ENCODE results near the gene DCUN1D4. TPM values are rescaled to one million over a fixed set of nuclear protein-coding genes. Genes with fewer than 3 reads are reported as not detected.

The DCUN1D4 gene
- total RNA-seq = 10 to 100 TPM; 46.9 to 48.7 TPM

GRCh38 chr4:51842554-51843308 is at the start of gene DCUN1D4:
Gene DCUN1D4, plus strand, starts transcription at chr4:51843153. Its CDS starts 90 bp downstream, at chr4:51843243.
- DNase-seq (ENCODE audit: low spot score in 2 of 2) = peak; percentile 97 to 99
- Mint-ChIP-seq H3K36me3 (peaks cover 0 to 12% of the 10 kb centered on the region in 2 donors), H3K27ac (peak within 1 kb of the TSS; percentile 89 to 95), H3K9me3 (no peaks in the 10 kb centered on the region)
- ATAC-seq = peak; percentile 89 to 94

GRCh38 chr4:51820443-51821234 is 22.3 kb upstream of the DCUN1D4 start:
- peaks cover 19 to 37% of the 10 kb centered on the region in 2 donors for H3K36me3 Mint-ChIP-seq
- H3K9me3 Mint-ChIP-seq = peaks cover 12 to 27% of the 10 kb centered on the region in 2 donors

GRCh38 chr4:51825341-51825740 is 17.6 kb upstream of the DCUN1D4 start:
- no peak for ATAC-seq
- H3K36me3 Mint-ChIP-seq = peaks cover 7 to 19% of the 10 kb centered on the region in 2 donors
- H3K9me3 Mint-ChIP-seq = peaks cover 0 to 11% of the 10 kb centered on the region in 2 donors
- H3K27ac Mint-ChIP-seq = no peak overlapping the region
- DNase-seq (ENCODE audit: low spot score in 2 of 2) = no peak

More at GRCh38 chr4:51820443-51821234, 22.3 kb upstream of the DCUN1D4 start:
- no peak for DNase-seq (ENCODE audit: low spot score in 2 of 2)
- ATAC-seq = no peak
- no peak overlapping the region for H3K27ac Mint-ChIP-seq

- DNase-seq (ENCODE audit: low spot score in 2 of 2) (no peak), ATAC-seq (no peak)
- no peak overlapping the region for H3K27ac Mint-ChIP-seq
- H3K9me3 Mint-ChIP-seq = no peaks in the 10 kb centered on the region
- H3K36me3 Mint-ChIP-seq = no peaks in the 10 kb centered on the region
These were observed 12.7 kb upstream of the DCUN1D4 start for GRCh38 chr4:51830156-51830720.

- ATAC-seq (peak; percentile 61 to 70), DNase-seq (ENCODE audit: low spot score in 2 of 2) (peak; percentile 58 to 59)
- H3K9me3 Mint-ChIP-seq = no peaks in the 10 kb centered on the region
- no peaks in the 10 kb centered on the region for H3K36me3 Mint-ChIP-seq
- no peak overlapping the region for H3K27ac Mint-ChIP-seq
These were observed 11.8 kb upstream of the DCUN1D4 start for GRCh38 chr4:51831133-51831532.

GRCh38 chr4:51833236-51833635 is 9.7 kb upstream of the DCUN1D4 start:
- Mint-ChIP-seq H3K9me3 (no peaks in the 10 kb centered on the region), H3K27ac (no peak overlapping the region), H3K36me3 (no peaks in the 10 kb centered on the region)
- DNase-seq (ENCODE audit: low spot score in 2 of 2) = no peak
- no peak for ATAC-seq

- Mint-ChIP-seq H3K36me3 (no peaks in the 10 kb centered on the region), H3K27ac (no peak overlapping the region)
- ATAC-seq = no peak
These were observed 7.9 kb upstream of the DCUN1D4 start for GRCh38 chr4:51835079-51835478.

GRCh38 chr4:51835855-51836254 is 7.1 kb upstream of the DCUN1D4 start:
- no peaks in the 10 kb centered on the region for H3K9me3 Mint-ChIP-seq
- DNase-seq (ENCODE audit: low spot score in 2 of 2) = no peak
- no peak overlapping the region for H3K27ac Mint-ChIP-seq

More at GRCh38 chr4:51835079-51835478, 7.9 kb upstream of the DCUN1D4 start:
- no peak for DNase-seq (ENCODE audit: low spot score in 2 of 2)
- H3K9me3 Mint-ChIP-seq = no peaks in the 10 kb centered on the region

GRCh38 chr4:51836549-51836948 is 6.4 kb upstream of the DCUN1D4 start:
- peak in 1 of 2 donors; percentile 20 for ATAC-seq
- no peak overlapping the region for H3K27ac Mint-ChIP-seq
- DNase-seq (ENCODE audit: low spot score in 2 of 2) = no peak
- H3K36me3 Mint-ChIP-seq = no peaks in the 10 kb centered on the region
- no peaks in the 10 kb centered on the region for H3K9me3 Mint-ChIP-seq

More at GRCh38 chr4:51835855-51836254, 7.1 kb upstream of the DCUN1D4 start:
- ATAC-seq = no peak
- no peaks in the 10 kb centered on the region for H3K36me3 Mint-ChIP-seq

GRCh38 chr4:51840781-51841180 is 2.2 kb upstream of the DCUN1D4 start:
- ATAC-seq (no peak), DNase-seq (ENCODE audit: low spot score in 2 of 2) (no peak)
- no peaks in the 10 kb centered on the region for H3K9me3 Mint-ChIP-seq
- H3K27ac Mint-ChIP-seq = no peak overlapping the region
- peaks cover 0 to 12% of the 10 kb centered on the region in 2 donors for H3K36me3 Mint-ChIP-seq

GRCh38 chr4:51842167-51842553 is 793 bp upstream of the DCUN1D4 start:
- no peak for ATAC-seq
- Mint-ChIP-seq H3K9me3 (no peaks in the 10 kb centered on the region), H3K36me3 (peaks cover 0 to 12% of the 10 kb centered on the region in 2 donors), H3K27ac (peak overlapping the region; percentile 19 to 89)
- no peak for DNase-seq (ENCODE audit: low spot score in 2 of 2)

GRCh38 chr4:51843309-51844152 is 578 bp downstream of the DCUN1D4 start:
- H3K9me3 Mint-ChIP-seq = no peaks in the 10 kb centered on the region
- peaks cover 0 to 12% of the 10 kb centered on the region in 2 donors for H3K36me3 Mint-ChIP-seq
- peak overlapping the region; percentile 89 to 91 for H3K27ac Mint-ChIP-seq
- ATAC-seq (peak; percentile 35 to 47), DNase-seq (ENCODE audit: low spot score in 2 of 2) (no peak)

GRCh38 chr4:51844153-51845054 is 1.5 kb downstream of the DCUN1D4 start:
- Mint-ChIP-seq H3K36me3 (peaks cover 0 to 12% of the 10 kb centered on the region in 2 donors), H3K9me3 (no peaks in the 10 kb centered on the region), H3K27ac (peak overlapping the region; percentile 82 to 89)
- ATAC-seq (peak; percentile 2 to 52), DNase-seq (ENCODE audit: low spot score in 2 of 2) (peak; percentile 64 to 79)

GRCh38 chr4:51845055-51845426 is 2.1 kb downstream of the DCUN1D4 start:
- peaks cover 0 to 12% of the 10 kb centered on the region in 2 donors for H3K36me3 Mint-ChIP-seq
- H3K9me3 Mint-ChIP-seq = no peaks in the 10 kb centered on the region
- DNase-seq (ENCODE audit: low spot score in 2 of 2) (no peak), ATAC-seq (no peak)
- H3K27ac Mint-ChIP-seq = peak overlapping the region in 1 of 2 donors; percentile 89

GRCh38 chr4:51845711-51846110 is 2.8 kb downstream of the DCUN1D4 start:
- H3K9me3 Mint-ChIP-seq = no peaks in the 10 kb centered on the region
- DNase-seq (ENCODE audit: low spot score in 2 of 2) = no peak
- ATAC-seq = no peak
- H3K36me3 Mint-ChIP-seq = peaks cover 2 to 12% of the 10 kb centered on the region in 2 donors
- H3K27ac Mint-ChIP-seq = no peak overlapping the region
